Vagina (tissue), 2 donors: ENCODE data around the gene TBC1D19. TPM values are rescaled to one million over a fixed set of nuclear protein-coding genes. Genes with fewer than 3 reads are reported as not detected.

Experiments used
- DNase-seq, 2 donors: peaks; one replicate each; pipeline ENCODE4 v3.0.0-alpha.2; 2017; ENCODE audit errors: extremely low spot score in 2 of 2
- H3K27ac ChIP-seq: fragments of 200-600 bp; sonication (generic); one replicate; pipeline ENCODE4 v1.5.1; 2019
- H3K27me3 ChIP-seq: fragments of 200-600 bp; sonication (generic); one replicate; pipeline ENCODE4 v1.5.1; 2019
- H3K36me3 ChIP-seq, 2 donors: fragments of 200-600 bp; sonication (generic); one replicate each; pipeline ENCODE4 v1.5.1; 2017 to 2019
- H3K4me1 ChIP-seq: fragments of 200-600 bp; sonication (generic); one replicate; pipeline ENCODE4 v1.5.1; 2019
- H3K4me3 ChIP-seq, 2 donors: fragments of 200-600 bp; sonication (generic); 1 replicate in 1 of 2; 2 replicates in 1 of 2; pipeline ENCODE4 v1.5.1; 2016 to 2019
- H3K9me3 ChIP-seq: fragments of 200-600 bp; sonication (generic); one replicate; pipeline ENCODE4 v1.5.1; 2019
- POLR2A ChIP-seq, 2 donors: fragments of 450-650 bp; IDR thresholded peaks; one replicate each; pipeline ENCODE4 v1.6.1; 2017; ENCODE audit warnings: antibody characterized with exemption in 2 of 2, mild to moderate bottlenecking in 2 of 2, moderate library complexity in 2 of 2
- POLR2AphosphoS5 ChIP-seq, 2 donors: sonication (generic); formaldehyde crosslinking; IDR thresholded peaks; one replicate each; pipeline ENCODE4 v1.9.0; 2017; ENCODE audit warnings: antibody characterized with exemption in 2 of 2, mild to moderate bottlenecking in 2 of 2, low read depth in 1 of 2; ENCODE audit not compliant: insufficient read depth in 1 of 2
- intact Hi-C: fragments of 100-400 bp; cut with DNase I; formaldehyde crosslinking; loops from one replicate; pipeline ENCODE4 v1.15.1; 2023
- total RNA-seq: library from RNA; depleted of rRNA; stranded (reverse); fragments of >200 nt; gene quantifications from one replicate; pipeline ENCODE4 v1.2.3, GENCODE V29; 2016
- TF ChIP-seq, protein P1 (sequence below), 3 experiments: fragments of 450-650 bp in 2 of 3; fragments of 200-600 bp in 1 of 3; sonication (generic) in 1 of 3; IDR thresholded peaks; one replicate each; pipeline ENCODE4 v1.5.1; 2017 to 2019; ENCODE audit warnings: antibody characterized with exemption in 3 of 3, mild to moderate bottlenecking in 2 of 3, moderate library complexity in 2 of 3

The TBC1D19 gene
- total RNA-seq, 1 donor from 2014 or later = 10.8 TPM

DNA sequence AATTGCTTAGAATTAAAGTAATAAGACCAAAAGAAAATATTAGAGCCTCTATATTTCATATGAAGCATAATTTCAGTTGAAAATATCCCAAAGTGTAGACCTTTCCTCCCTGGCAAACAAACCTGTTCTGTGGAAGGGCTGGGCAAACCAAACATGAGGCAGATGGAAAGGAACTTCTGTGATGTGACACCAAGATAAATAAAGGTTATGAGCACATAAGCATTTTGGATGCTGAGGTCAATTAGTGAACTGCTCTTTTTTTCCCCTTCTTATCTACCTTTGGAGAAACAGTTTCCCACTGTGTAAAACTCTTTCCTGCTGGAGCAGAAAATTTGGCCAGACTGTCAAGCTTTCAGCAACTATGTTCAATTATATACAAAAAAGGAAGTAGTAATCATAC lies 167.1 kb downstream of the TBC1D19 start:
- TF ChIP-seq POLR2AphosphoS5 (IDR thresholded peaks at IDR 0.05; ENCODE audit: insufficient read depth in 1 of 2, low read depth in 1 of 2) = no peak
- TF ChIP-seq POLR2A (IDR thresholded peaks at IDR 0.05) = no peak
- TF ChIP-seq, protein P1, sequence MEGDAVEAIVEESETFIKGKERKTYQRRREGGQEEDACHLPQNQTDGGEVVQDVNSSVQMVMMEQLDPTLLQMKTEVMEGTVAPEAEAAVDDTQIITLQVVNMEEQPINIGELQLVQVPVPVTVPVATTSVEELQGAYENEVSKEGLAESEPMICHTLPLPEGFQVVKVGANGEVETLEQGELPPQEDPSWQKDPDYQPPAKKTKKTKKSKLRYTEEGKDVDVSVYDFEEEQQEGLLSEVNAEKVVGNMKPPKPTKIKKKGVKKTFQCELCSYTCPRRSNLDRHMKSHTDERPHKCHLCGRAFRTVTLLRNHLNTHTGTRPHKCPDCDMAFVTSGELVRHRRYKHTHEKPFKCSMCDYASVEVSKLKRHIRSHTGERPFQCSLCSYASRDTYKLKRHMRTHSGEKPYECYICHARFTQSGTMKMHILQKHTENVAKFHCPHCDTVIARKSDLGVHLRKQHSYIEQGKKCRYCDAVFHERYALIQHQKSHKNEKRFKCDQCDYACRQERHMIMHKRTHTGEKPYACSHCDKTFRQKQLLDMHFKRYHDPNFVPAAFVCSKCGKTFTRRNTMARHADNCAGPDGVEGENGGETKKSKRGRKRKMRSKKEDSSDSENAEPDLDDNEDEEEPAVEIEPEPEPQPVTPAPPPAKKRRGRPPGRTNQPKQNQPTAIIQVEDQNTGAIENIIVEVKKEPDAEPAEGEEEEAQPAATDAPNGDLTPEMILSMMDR (IDR thresholded peaks at IDR 0.05) = no peak
- no peaks in the 10 kb centered on the region for H3K9me3 ChIP-seq
- no peaks in the 10 kb centered on the region for H3K27me3 ChIP-seq
- H3K36me3 ChIP-seq = no peaks in the 10 kb centered on the region
- no peak overlapping the region for H3K27ac ChIP-seq
- H3K4me3 ChIP-seq = no peak overlapping the region
- H3K4me1 ChIP-seq = no peaks in the 10 kb centered on the region
- intact Hi-C loops = no loop called here
- DNase-seq = no peak

DNA sequence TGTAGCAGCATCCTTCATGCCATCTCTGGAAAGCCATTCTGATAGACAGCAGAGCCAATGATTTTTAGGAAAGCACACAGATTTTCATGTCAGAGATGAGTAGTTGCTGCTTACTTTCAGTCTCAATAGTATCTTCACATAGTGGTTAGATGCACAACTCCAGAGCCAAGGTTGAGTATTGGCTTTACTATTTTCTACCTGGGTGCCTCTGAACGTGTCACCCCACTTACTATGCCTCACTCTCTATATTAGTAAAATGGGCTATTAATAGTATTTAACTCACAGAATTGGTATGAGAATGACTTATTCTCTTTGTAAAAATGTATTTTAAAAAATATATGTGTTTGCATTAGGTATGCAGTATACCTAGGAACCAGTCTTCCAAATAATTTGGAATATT lies 168.0 kb downstream of the TBC1D19 start:
- TF ChIP-seq, protein P1 (IDR thresholded peaks at IDR 0.05) = no peak
- no peak for TF ChIP-seq POLR2AphosphoS5 (IDR thresholded peaks at IDR 0.05; ENCODE audit: insufficient read depth in 1 of 2, low read depth in 1 of 2)
- TF ChIP-seq POLR2A (IDR thresholded peaks at IDR 0.05) = no peak
- Histone ChIP-seq H3K4me1 (no peaks in the 10 kb centered on the region), H3K36me3 (no peaks in the 10 kb centered on the region), H3K4me3 (no peak overlapping the region), H3K27ac (no peak overlapping the region), H3K27me3 (no peaks in the 10 kb centered on the region), H3K9me3 (no peaks in the 10 kb centered on the region)
- intact Hi-C loops = no loop called here
- no peak for DNase-seq

DNA sequence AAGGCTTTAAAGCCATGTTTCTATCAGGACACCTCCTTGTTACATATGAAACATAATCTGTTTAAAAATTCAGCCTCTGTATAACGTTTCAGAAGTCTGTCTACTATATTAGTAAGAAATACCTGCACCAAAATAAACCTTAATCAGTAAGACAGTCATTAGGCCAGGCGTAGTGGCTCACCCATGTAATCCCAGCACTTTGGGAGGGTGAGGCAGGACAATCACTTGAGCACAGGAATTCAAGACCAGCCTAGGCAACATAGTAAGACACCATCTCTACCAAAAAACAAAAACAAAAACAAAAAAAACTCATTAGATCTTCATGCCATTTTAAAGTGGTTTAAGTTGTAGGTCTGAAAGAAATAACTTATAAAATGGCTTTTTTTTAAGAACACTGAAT lies 169.3 kb downstream of the TBC1D19 start:
- Histone ChIP-seq H3K4me3 (no peak overlapping the region), H3K4me1 (no peaks in the 10 kb centered on the region), H3K36me3 (no peaks in the 10 kb centered on the region), H3K9me3 (no peaks in the 10 kb centered on the region), H3K27ac (no peak overlapping the region), H3K27me3 (no peaks in the 10 kb centered on the region)
- TF ChIP-seq POLR2AphosphoS5 (IDR thresholded peaks at IDR 0.05; ENCODE audit: insufficient read depth in 1 of 2, low read depth in 1 of 2) = no peak
- no peak for TF ChIP-seq POLR2A (IDR thresholded peaks at IDR 0.05)
- TF ChIP-seq, protein P1 (IDR thresholded peaks at IDR 0.05) = no peak
- no peak for DNase-seq
- intact Hi-C loops = no loop called here

DNA sequence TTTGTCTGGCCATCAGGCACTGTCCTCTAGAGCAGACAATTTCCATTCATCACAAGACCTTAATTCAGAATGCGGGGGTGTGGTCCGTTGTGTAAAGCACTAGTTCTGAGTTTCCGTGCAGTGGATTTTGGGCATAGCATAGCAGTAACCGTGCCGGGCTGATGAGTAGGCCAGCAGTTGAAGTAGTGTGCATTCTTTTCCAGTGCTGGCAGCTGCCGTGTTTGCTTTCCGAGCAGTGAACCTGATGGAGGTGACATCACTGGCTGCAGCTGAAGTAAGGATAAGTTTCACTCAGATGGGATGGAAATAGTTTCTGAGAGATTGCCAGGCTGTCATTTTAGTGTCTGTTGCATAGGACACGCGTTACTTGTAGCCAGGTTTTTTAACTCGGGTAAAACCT lies 169.7 kb downstream of the TBC1D19 start:
- H3K27me3 ChIP-seq = no peaks in the 10 kb centered on the region
- DNase-seq = no peak
- no peaks in the 10 kb centered on the region for H3K9me3 ChIP-seq
- no peak overlapping the region for H3K4me3 ChIP-seq
- H3K27ac ChIP-seq = no peak overlapping the region
- TF ChIP-seq, protein P1 (IDR thresholded peaks at IDR 0.05) = no peak
- TF ChIP-seq POLR2AphosphoS5 (IDR thresholded peaks at IDR 0.05; ENCODE audit: insufficient read depth in 1 of 2, low read depth in 1 of 2) = no peak
- TF ChIP-seq POLR2A (IDR thresholded peaks at IDR 0.05) = no peak
- H3K36me3 ChIP-seq = no peaks in the 10 kb centered on the region
- intact Hi-C loops = no loop called here
- H3K4me1 ChIP-seq = no peaks in the 10 kb centered on the region

DNA sequence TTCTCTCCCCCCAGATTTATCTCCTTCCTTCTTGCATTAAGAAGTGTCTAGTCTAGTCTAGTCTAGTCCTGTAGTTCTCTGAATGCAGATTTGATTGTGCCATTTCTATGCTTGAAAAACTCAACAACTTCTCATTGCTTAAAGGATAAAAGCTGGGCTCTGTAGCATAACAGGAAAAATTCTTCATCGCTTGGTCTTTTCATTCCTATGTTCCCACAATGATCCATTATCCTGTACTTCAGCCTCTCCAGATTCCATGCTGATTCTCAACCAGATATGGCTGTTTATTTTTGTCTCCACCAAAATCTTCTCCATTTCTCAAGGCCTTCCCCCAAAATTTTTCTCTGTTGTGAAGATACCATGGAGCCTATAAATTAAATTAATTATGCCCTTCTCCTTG lies 173.9 kb downstream of the TBC1D19 start:
- Histone ChIP-seq H3K27me3 (no peaks in the 10 kb centered on the region), H3K9me3 (no peaks in the 10 kb centered on the region), H3K4me1 (no peaks in the 10 kb centered on the region), H3K4me3 (no peak overlapping the region), H3K36me3 (no peaks in the 10 kb centered on the region), H3K27ac (no peak overlapping the region)
- intact Hi-C loops = no loop called here
- TF ChIP-seq POLR2A (IDR thresholded peaks at IDR 0.05) = no peak
- no peak for TF ChIP-seq POLR2AphosphoS5 (IDR thresholded peaks at IDR 0.05; ENCODE audit: insufficient read depth in 1 of 2, low read depth in 1 of 2)
- TF ChIP-seq, protein P1 (IDR thresholded peaks at IDR 0.05) = no peak
- DNase-seq = no peak
